Upper lobe of right lung (tissue), 1 donor: ENCODE measurements around the gene MRTFB. TPM values are rescaled to one million over a fixed set of nuclear protein-coding genes. Genes with fewer than 3 reads are reported as not detected.
A peak's percentile ranks its signal among the peaks of the same experiment; 100 is the strongest.

Experiments used
- ATAC-seq: fragments of 200-7000 bp; cut with Tn5 transposase; one replicate; pipeline ENCODE4 v1.9.1; 2020; ENCODE audit warnings: mild to moderate bottlenecking, moderate library complexity
- DNase-seq: peaks from one replicate; pipeline ENCODE4 v3.0.0-alpha.2; 2020
- H3K27ac ChIP-seq: fragments of 200-600 bp; one replicate; pipeline ENCODE4 v1.8.0; 2022
- H3K27me3 ChIP-seq: fragments of 200-600 bp; one replicate; pipeline ENCODE4 v1.8.0; 2022; ENCODE audit warnings: mild to moderate bottlenecking
- H3K36me3 ChIP-seq: fragments of 200-600 bp; one replicate; pipeline ENCODE4 v1.8.0; 2022
- H3K4me1 ChIP-seq: fragments of 200-600 bp; one replicate; pipeline ENCODE4 v1.8.0; 2022
- H3K4me3 ChIP-seq: fragments of 200-600 bp; one replicate; pipeline ENCODE4 v1.8.0; 2022; ENCODE audit warnings: mild to moderate bottlenecking
- H3K9me3 ChIP-seq: fragments of 200-600 bp; one replicate; pipeline ENCODE4 v1.8.0; 2022
- CTCF ChIP-seq: fragments of 200-600 bp; IDR thresholded peaks from one replicate; pipeline ENCODE4 v1.8.0; 2022; ENCODE audit warnings: antibody characterized with exemption
- intact Hi-C: fragments of 100-400 bp; cut with DNase I; formaldehyde crosslinking; loops from one replicate; pipeline ENCODE4 v1.11.0; 2022
- total RNA-seq: library from RNA; stranded (reverse); fragmentation: NEBNext Ultra II Directional; extraction: Animal tissue kit (Norgen Biotek cat#: 25700); gene quantifications from one replicate; pipeline ENCODE4 v1.2.1, GENCODE V29; 2021
- donor health status: DM: no; HTN: yes; CAD: no; lungs with severe emphysema.

MRTFB gene
- total RNA-seq, 1 donor from 2014 or later = 54.7 TPM

- peaks cover 5% of the 10 kb centered on the region for H3K4me1 ChIP-seq
- H3K4me3 ChIP-seq = no peak overlapping the region
- H3K27ac ChIP-seq = no peak overlapping the region
- H3K27me3 ChIP-seq = no peaks in the 10 kb centered on the region
- TF ChIP-seq CTCF = no peak
- intact Hi-C loops = no loop called here
- ATAC-seq = no peak
- no peak for DNase-seq
- H3K36me3 ChIP-seq = no peaks in the 10 kb centered on the region
- no peaks in the 10 kb centered on the region for H3K9me3 ChIP-seq
Measured at GRCh38 chr16:14196011-14196410, 124.9 kb downstream of the MRTFB start.

- intact Hi-C loops = no loop called here
- no peak for TF ChIP-seq CTCF
- H3K27me3 ChIP-seq = no peaks in the 10 kb centered on the region
- no peaks in the 10 kb centered on the region for H3K9me3 ChIP-seq
- peaks cover 5% of the 10 kb centered on the region for H3K4me1 ChIP-seq
- H3K4me3 ChIP-seq = no peak overlapping the region
- H3K27ac ChIP-seq = peak overlapping the region; percentile 47
- no peaks in the 10 kb centered on the region for H3K36me3 ChIP-seq
- ATAC-seq = peak; percentile 32
- DNase-seq = no peak
Measured at GRCh38 chr16:14196539-14196938, 125.4 kb downstream of the MRTFB start.

- H3K27ac ChIP-seq = no peak overlapping the region
- intact Hi-C loops = no loop called here
- ATAC-seq = no peak
Measured at GRCh38 chr16:14198012-14198411, 126.9 kb downstream of the MRTFB start.

GRCh38 chr16:14198572-14198971, 127.5 kb downstream of the MRTFB start:
- no peaks in the 10 kb centered on the region for H3K27me3 ChIP-seq
- intact Hi-C loops = no loop called here
- no peak overlapping the region for H3K4me3 ChIP-seq
- H3K9me3 ChIP-seq = no peaks in the 10 kb centered on the region
- H3K27ac ChIP-seq = no peak overlapping the region
- no peaks in the 10 kb centered on the region for H3K36me3 ChIP-seq
- TF ChIP-seq CTCF = no peak
- peak; percentile 55 for ATAC-seq
- no peak for DNase-seq
- H3K4me1 ChIP-seq = peaks cover 11% of the 10 kb centered on the region

More at GRCh38 chr16:14198012-14198411, 126.9 kb downstream of the MRTFB start:
- H3K36me3 ChIP-seq = no peaks in the 10 kb centered on the region
- H3K27me3 ChIP-seq = no peaks in the 10 kb centered on the region
- DNase-seq = no peak
- no peaks in the 10 kb centered on the region for H3K9me3 ChIP-seq
- H3K4me1 ChIP-seq = peaks cover 7% of the 10 kb centered on the region
- H3K4me3 ChIP-seq = no peak overlapping the region
- no peak for TF ChIP-seq CTCF

- intact Hi-C loops = no loop called here
- ATAC-seq (no peak), DNase-seq (no peak)
- no peaks in the 10 kb centered on the region for H3K36me3 ChIP-seq
- no peak overlapping the region for H3K27ac ChIP-seq
- no peaks in the 10 kb centered on the region for H3K9me3 ChIP-seq
- peaks cover 11% of the 10 kb centered on the region for H3K4me1 ChIP-seq
- H3K4me3 ChIP-seq = no peak overlapping the region
- H3K27me3 ChIP-seq = no peaks in the 10 kb centered on the region
- no peak for TF ChIP-seq CTCF
Measured at GRCh38 chr16:14199199-14199598, 128.1 kb downstream of the MRTFB start.

GRCh38 chr16:14199624-14200023, 128.5 kb downstream of the MRTFB start:
- H3K27me3 ChIP-seq = no peaks in the 10 kb centered on the region
- no peaks in the 10 kb centered on the region for H3K9me3 ChIP-seq
- peaks cover 11% of the 10 kb centered on the region for H3K4me1 ChIP-seq
- no peak overlapping the region for H3K4me3 ChIP-seq
- ATAC-seq = no peak
- intact Hi-C loops = no loop called here
- H3K27ac ChIP-seq = no peak overlapping the region
- DNase-seq = no peak
- no peak for TF ChIP-seq CTCF
- H3K36me3 ChIP-seq = no peaks in the 10 kb centered on the region
